IPS-NIHi11 (cell line): ENCODE measurements around the gene SIRT3.
"Not testable (repeated sequence)": the region's sequence is repeated elsewhere in the genome, so short reads cannot be mapped to it uniquely, and the experiment has no call there.

Experiments
- DNase-seq: peaks from one replicate; pipeline ENCODE4 v3.0.0; 2012; ENCODE audit warnings: mixed read lengths, low spot score

Gene SIRT3

DNA sequence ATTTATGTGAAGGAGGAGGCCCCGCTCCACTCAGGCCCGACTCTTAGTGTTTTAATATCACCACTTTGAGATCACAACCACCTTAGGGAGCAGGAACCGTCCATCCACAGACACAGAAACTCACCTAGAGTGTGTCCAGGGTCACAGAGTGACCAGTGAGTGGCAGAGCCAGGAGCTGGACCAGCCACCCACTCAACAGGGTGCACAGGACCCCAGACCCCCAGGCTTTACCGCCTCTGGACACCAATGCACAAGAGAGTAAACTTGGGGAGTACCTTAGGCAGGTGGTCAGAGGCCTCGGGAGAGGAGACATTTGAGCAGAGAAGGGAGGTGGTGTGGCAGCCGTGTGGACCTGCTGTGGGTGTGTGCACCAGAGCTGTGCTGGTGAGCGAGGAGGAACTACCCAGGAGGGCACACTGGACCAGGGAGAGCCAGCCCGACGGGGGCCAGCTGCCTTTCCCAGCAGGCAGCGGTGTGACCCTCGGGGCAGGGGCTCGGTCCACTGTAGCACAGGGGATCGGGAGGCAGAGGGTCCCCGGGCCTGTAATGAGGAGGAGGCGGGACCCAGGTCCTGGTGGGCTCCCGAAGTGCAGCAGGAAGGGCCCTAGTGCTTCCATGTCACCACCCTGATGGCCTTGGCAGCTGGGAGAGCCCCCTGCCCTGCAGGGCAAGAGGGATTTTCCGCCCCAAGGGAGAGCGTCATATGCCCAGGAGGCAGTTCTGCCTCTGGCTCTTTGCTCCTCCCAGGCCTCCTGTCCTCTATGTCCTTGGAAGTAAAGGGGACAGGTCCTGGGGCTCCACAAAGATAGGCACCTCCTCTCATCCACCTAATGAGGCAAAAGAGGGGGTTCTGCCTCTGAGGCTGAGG, 34.5 kb upstream of the SIRT3 start:
- no peak for DNase-seq

DNA sequence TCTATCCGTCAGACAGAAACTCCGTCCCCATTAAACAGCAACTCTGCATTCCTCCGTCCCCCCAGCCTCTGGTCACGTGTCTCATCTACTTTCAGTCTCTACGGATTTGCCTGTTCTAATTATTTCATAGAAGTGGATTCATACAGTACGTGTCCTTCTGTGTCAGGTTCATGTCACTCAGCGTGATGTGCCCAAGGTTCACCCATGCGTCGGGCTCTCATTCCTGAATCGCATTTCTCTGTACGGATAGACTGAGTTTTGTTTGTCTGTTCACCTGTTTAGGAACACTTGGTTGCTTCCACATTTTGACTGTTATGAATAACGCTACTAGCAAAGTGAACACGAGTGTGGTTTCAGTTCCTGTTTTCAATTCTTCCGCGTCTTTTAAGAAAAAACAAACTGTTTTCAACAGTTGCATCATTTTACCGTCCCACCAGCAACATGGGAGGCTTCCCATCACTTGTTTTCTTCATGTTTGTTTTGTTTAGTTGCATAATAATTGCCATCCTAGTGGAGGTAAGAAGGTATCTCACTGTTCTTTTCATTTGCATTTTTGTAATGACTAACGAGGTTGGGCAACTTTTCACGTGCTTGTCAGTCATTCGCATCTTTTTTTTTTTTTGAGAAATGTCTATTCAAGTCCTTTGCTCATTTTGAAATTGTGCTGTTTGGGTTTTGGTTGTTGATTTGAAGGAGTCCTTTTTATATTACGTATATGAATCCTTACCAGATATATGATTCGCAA, 33.2 kb upstream of the SIRT3 start:
- no peak for DNase-seq

DNA sequence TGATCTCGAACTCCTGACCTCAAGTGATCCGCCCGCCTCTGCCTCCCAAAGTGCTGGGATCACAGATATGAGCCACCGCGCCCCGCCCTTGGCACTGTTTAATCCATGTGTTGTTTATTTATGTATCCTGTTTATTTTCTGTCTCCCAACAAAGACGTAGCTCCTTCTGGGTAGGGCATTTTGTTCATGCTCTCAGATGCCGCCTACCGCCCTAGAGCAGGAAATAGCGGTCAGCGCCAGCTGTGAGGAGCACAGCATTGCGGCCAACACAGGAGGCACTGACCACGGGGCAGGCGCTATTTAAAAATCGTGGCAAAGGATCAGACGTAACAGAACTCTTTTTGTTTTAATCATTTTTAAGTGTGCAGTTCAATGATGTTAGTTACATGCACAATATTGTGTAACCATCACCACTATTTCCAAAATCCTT, 32.6 kb upstream of the SIRT3 start:
- DNase-seq = not testable (repeated sequence)

DNA sequence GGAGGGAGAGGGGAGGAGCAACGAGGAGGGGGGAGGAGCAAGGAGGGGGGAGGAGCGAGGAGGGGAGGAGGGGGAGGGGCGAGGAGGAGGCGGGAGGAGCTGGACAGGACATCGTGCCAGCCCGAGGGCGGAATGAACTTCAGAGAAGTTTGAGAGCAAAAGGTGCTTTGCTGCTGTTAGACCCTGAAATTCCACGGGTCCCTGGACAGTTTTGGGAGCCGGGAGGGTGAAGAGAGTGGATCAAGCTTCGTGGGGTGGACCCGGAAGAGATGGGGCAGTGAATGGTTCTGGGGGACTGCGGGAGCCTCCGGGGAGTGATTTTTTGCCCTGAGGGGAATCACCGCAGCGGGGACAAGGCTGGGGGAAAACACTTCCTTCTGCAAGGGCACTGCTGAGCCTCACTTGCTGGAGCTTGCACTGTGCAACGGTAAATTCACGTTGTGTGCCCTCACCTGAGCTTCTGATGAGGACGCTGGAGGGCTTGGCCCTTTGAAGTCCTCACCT, 31.4 kb upstream of the SIRT3 start:
- no peak for DNase-seq

DNA sequence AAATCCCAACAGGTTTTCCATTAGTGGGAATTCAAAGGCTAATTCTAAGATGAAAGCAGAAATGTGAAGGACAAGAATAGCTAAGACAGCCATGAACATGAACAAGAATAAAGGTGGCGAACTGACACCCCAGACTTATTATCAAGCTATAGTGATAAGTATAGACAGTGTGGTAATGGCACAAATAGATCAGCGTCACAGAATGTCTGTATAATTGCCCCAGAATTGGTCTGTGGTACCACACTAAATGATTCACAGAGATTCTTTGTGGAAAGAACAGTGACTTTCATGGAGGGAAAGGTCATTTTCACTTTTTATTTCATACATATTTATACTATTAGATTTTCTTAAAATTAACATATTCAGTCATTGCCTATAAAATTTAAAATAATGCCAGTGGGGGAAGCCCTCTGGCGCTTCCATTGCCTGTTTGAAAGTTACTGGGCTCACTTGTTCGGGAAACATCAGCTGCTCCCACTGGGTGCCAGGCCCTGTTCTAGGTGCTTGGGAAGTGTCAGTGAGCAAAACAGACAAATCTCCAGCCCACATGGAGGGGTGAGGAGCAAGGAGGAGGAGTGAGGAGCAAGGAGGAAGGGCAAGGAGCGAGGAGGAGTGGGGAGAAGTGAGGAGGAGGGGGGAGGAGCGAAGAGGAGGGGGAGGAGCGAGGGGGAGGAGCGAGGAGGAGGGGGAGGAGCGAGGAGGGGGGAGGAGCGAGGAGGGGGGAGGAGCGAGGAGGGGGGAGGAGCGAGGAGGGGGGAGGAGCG, 30.7 kb upstream of the SIRT3 start:
- no peak for DNase-seq

DNA sequence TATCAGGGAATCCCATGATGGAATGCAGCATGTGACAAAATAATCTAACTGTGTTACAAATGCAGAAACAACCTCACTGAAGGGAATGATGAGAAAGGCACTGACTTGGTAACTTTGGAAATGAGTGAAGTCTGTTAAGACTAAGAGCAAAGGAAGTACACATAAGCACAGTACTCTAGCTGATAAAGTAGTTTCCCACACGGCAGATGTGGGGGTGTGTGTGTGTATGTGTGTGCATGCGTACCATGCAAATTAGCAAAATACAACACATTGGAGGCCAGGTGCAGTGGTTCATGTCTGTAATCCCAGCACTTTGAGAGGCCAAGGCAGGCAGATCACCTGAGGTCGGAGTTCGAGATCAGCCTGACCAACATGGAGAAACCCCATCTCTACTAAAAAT, 25.5 kb upstream of the SIRT3 start:
- DNase-seq = no peak

DNA sequence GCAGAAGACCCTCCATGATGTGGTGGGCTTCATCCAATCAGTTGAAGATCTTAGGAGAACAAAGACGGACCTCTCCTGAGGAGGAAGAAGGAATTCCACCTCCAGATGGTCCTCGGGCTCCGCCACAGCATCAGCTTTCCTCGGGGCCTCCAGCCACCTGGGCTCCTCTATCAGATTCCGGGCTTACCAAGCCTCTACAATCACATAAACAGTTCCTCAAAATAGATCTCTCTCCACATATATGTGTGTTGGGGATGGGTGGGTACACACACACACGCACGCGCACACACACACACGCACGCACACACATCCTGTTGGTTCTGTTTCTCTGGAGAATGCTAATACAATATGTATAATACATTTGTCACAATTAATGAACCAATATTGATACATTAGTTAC, 23.3 kb upstream of the SIRT3 start:
- no peak for DNase-seq

DNA sequence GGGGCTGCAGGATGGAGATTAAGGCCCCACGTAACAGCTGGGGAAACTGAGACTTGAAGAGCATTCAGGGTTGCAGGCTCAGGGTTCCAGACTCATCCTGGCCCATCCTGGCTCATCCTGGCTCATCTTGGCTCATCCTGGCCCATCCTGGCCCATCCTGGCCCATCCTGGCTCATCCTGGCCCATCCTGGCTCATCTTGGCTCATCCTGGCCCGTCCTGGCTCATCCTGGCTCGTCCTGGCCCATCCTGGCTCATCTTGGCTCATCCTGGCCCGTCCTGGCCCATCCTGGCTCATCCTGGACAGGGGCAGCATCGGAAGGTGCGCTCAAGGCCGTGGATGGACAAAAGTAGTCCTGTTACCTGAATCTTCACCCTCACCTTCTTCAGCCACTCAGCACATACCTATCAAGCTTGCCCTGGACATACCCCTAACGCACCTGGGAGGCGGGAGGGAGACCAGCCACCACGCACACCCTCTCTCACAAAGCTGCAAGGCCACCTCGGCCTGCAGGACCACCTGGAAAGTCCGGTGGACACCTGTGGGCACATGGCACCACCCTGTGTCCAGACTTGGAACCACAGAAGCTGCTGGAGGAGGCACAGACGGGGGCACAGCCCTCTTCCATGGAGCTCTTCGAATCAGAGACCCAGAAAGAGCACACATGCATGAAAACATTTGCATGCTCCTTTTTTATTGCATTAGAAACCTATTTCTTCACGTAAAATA, 21.8 kb upstream of the SIRT3 start:
- DNase-seq = no peak

DNA sequence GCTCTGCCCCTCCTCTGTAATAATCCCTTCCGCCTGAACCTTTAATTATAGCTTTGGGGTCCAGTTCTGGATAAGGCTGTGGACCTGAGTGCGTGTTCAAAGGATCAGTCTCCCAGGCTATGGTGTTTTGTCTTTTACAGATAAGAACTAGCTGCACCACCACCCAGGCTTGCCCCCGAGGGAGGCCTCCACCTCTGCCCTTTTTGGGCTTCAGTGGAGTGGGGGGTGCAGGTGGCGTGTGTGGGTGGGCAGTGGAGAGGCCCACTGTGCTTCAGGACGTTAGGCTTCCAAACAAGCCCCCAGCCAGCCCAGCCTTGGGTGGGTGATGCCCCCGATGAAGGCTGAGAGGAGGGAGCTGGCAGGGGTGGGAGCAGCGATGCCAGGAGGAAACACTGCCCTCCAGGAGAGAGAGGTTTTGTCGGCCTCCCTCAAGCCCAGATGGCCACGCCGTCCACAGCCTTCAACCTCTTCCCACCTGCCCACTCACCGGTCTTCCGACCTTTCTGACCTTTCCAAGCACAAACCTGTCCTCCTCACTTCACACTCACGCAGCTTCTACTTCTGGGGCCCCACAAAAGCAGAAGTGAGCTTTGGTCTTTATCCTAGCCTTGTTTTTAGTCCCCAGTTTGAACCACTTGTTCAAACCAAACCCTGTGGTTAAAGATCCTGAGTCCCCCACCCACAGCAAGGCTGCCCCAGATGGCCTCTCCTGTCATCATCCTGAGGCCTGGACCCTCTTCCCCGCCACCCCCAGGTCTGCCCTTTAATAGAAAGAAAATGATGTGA, 21.0 kb upstream of the SIRT3 start:
- DNase-seq = no peak

DNA sequence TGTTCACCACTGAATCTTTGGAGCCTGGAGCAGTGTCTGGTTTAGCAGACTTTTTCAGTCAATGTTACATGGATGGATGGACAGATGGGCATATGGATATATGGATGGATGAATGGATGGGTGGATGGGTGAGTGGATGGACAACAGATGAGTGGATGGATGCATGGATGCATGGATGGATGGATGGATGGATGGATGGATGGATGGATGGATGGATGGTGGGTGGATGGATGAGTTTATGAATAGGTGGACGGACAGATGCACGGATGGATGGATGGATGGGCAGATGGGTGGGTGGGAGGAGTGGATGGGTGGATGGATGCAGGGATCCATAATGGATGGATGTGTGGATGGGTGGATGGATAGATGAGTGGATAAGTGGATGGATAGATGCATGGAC, 19.7 kb upstream of the SIRT3 start:
- DNase-seq = no peak

DNA sequence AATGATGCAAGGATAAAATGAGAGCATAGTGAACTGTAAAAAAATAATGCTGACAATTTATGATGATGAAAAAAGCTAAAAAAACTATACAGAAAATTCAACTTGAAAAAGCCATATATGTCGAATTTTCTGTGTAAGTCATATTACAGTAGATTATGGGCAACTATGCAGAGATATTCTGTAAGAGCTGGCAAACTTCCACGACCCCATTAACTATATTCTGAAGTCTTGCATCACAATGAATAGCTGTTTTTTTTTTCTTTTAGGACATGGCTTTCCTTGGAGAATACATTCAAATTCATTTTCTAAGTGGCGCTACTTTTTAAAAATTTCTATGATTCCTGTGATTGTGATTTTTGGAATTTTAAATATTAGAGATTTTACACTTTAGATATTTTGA, 19.0 kb upstream of the SIRT3 start:
- DNase-seq = no peak

DNA sequence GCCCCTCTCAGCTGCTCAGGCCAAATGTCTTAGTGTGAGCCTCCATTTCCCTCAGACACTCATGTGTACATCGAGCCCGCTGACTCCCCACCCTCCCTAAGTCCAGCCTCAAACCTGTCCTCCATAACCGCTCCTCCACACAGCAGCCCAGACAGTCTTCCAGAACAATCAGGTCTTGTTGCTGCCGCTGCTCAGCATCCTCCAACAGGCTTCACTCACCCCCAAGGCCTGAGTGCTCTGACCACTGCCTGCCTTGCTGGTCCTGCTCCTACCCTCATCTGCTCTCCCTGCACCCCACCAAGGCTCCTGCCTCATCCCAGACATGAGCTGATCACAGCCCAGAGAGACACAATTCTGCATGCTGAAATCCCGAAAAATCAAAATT, 17.7 kb upstream of the SIRT3 start:
- no peak for DNase-seq

DNA sequence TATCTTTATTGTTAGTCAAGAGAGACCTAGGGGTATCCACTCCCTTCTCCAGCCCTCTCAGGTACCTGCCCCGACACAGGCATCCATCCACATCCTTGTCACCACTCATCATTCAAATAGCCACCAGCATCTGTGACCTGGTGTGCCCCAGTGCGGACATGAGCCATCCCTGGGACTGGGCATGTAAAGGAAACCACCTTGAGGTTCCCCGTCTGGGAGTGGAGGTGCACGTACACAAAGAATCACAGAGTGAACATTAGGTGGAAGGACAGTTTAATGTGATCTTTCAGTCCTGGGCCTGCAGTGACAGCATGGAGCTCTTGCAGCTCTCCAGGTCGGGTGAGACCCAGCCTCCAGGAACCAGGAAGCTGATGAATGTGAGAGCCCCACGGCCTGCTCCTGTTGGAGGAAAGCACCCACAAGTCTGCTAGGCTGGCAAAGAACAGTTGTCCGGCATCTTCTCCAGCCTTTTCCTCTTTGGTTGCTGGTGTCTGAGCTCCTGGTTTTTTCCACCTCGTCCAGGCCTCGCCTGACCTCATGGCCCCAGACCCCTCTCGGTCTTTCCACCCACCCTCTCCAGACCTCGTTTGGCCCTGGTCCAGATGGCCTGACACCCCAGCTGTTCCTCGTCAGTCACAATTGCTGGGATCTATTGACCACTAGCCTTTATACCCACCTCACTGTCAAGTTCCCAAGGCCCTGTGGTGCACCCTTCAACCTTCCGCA, 17.2 kb upstream of the SIRT3 start:
- no peak for DNase-seq

DNA sequence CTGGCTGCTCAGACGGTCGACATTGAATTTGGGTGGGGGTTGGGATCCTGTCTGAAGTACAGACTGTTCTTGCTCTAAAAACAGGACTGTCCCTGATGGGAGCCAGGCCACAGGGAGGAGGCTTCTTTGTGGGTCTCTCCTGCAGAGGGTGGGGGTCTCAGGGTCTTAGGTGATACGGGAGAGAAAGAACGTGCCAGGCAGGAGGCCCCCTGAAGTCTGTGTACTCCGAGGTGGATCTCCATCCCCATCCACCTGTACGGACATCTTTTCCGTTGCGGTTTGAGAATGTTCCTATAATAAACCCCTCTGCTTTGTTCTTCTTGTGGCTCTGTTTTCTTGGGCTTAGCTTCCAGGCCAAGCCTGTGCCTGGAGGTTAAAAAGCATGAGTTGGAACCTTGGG, 16.5 kb upstream of the SIRT3 start:
- DNase-seq = no peak

DNA sequence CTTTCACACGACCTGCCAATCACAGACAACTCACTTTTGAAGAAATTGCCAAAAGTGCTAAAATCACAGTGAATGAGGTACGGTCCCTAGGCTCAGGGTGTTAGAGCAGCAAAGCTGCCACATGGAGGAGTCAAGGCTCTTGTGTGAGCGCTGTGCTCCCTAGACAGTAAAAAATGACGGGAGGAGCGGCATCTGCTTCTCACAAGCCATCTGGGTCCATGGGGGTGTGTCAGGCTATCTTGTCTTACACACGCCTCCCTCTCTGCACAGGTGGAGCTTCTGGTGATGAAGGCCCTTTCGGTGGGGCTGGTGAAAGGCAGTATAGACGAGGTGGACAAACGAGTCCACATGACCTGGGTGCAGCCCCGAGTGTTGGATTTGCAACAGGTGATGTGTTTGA, 15.4 kb upstream of the SIRT3 start:
- DNase-seq = no peak

DNA sequence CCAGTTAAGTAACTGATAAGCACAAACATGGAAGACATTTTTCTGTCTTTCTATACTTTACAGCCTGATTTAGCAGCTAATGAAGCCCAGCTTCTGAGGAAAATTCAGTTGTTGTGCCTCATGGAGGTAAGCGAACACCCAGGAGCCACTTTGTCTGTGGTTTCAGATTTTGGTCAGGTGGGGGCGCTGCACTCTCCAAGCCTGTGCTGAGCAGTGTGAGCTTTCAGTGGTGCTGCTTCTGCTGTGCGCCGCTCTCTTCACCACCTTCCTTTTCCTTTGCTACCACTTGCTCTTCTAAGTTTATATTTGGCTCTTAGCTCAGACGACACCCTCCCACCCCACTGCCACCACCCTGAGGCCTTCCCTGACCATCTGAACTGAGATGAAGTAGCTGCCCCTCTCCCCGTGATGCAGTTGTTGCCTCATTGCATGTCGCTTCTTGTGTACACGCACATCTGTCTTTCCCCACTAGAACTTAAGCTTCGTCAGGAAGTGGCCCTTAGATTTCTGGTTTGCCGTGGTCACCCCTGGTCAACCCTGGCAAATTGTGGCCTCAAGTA, 14.7 kb upstream of the SIRT3 start:
- peak; percentile 82 for DNase-seq

DNA sequence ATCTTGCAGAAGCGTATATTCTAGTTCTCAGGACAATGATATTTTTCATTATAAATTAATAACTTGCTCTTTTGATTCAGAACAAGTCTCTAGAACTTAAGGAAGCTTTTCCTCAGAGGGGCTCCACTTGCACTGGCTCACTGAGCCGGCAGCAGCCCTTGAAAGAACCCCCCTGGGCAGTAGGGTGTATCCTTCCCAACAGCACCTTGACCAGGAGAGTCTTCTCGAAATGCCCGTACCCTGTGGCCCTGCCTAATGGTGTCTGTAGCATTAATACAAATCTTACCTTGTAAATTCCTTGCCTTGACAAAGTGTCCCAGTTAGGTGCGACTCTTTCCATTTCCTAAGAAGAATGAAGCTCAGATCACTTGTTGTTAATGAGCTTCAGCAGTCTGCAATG, 14.1 kb upstream of the SIRT3 start:
- DNase-seq = no peak

DNA sequence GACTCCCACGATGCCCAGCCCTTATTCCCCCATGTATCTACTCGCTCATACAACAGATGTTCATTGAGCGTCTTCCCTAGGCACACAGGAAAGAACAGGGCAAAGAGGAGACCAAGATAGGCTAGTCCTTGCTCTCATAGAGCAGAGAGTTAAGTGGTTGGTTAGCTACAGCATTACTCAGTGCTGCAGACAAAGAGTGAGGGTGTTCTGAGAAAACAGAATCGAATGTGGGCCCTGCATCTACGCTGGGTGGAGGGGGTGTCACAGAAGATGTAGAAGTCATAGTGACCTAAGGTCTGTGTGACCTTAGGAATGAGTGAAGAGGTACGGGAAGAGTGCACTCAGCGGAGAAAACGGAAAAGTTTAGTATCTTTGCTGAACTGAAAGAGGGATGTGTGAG, 12.9 kb upstream of the SIRT3 start:
- no peak for DNase-seq

DNA sequence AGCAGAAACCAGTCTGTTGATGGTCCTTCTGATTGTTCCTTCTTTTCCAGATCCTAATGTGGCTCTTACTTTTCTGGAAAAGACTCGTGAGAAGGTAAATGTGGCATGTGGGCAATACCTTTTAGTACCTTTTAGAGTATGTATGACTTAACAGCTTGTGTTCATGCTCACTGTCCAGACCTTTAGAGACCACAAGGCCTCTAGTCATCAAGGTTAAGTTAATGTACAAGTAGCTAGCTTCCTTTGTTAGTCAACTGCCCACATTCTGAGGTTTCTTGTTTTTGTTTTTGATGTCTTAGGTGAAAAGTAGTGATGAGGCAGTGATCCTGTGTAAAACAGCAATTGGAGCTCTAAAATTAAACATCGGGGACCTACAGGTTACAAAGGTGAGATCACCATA, 8.2 kb upstream of the SIRT3 start:
- no peak for DNase-seq

DNA sequence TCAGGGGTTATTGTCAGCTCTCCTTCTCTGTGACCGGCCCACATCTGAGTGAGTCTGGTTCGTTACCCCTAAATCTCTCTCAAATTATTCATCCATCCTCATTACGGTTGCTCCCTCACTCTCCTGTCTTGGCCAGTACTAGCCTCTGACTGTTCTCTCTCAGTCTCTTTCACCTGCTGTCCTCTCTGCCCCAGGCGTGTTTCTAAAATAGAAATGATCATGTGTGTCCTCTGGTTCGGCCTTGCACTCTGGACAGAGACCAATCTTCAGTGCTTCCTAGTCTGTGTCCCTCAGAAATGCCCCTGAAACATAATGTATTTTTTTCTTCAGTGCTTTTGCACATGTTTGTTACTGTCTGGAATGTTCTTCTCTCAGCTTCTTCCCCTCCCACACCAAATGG, 5.5 kb upstream of the SIRT3 start:
- no peak for DNase-seq
